Stimulated activated naive B cell treated with anti-CD40 and anti-IgM and Interleukin-4, amounts not matched to agents 10 μg/mL and 1 μg/mL and 100 μg/mL, for 72 hours (primary cell): ENCODE measurements around the gene KRTAP12-1.
"Not testable (repeated sequence)": the region's sequence is repeated elsewhere in the genome, so short reads cannot be mapped to it uniquely, and the experiment has no call there.

Experiments used
- ATAC-seq, 2 donors: fragments of 150-1000 bp; cut with Tn5 transposase; replicated peaks; 2 replicates each; pipeline ENCODE4 v1.10.0; 2021; ENCODE audit warnings: moderate library complexity in 1 of 2
- DNase-seq: peaks from one replicate; pipeline ENCODE4 v3.0.0; 2021
- H3K27ac Mint-ChIP-seq: one replicate; pipeline ENCODE4 v1.8.0; 2022; ENCODE audit warnings: mild to moderate bottlenecking, mixed read lengths
- H3K27me3 Mint-ChIP-seq, 2 donors: one replicate each; pipeline ENCODE4 v1.8.0; 2022; ENCODE audit warnings: mixed read lengths in 2 of 2
- H3K36me3 Mint-ChIP-seq, 2 donors: one replicate each; pipeline ENCODE4 v1.8.0; 2022; ENCODE audit warnings: mixed read lengths in 2 of 2, mild to moderate bottlenecking in 1 of 2
- H3K4me1 Mint-ChIP-seq, 2 donors: one replicate each; pipeline ENCODE4 v1.8.0; 2022; ENCODE audit warnings: mixed read lengths in 2 of 2, mild to moderate bottlenecking in 1 of 2
- H3K4me3 Mint-ChIP-seq, 2 donors: one replicate each; pipeline ENCODE4 v1.8.0; 2022; ENCODE audit warnings: mild to moderate bottlenecking in 2 of 2, mixed read lengths in 2 of 2, moderate library complexity in 1 of 2
- H3K9me3 Mint-ChIP-seq, 2 donors: one replicate each; pipeline ENCODE4 v1.8.0; 2022; ENCODE audit warnings: mixed read lengths in 2 of 2, mild to moderate bottlenecking in 1 of 2

Gene KRTAP12-1

DNA sequence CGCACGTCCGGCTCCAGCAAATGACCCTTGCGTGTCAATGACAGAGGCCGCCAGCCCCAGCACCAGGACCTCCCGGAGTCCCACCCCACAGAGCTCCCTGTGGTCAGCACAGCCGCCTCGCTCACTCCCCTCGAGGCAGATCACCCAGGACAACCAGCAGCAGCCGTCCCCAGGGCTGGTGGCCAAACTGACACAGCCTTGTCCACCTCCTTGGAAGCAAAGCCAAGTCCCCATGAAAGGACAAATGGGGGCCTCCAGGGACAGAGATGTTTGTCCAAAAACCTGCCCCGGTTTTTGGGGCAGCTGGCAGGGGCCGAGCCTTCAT, 42.7 kb downstream of the KRTAP12-1 start:
- H3K9me3 Mint-ChIP-seq = peaks cover 17 to 22% of the 10 kb centered on the region in 2 donors
- H3K4me1 Mint-ChIP-seq = no peaks in the 10 kb centered on the region
- DNase-seq = no peak
- no peak overlapping the region for H3K27ac Mint-ChIP-seq
- peaks cover 0 to 13% of the 10 kb centered on the region in 2 donors for H3K36me3 Mint-ChIP-seq
- peaks cover 48 to 50% of the 10 kb centered on the region in 2 donors for H3K27me3 Mint-ChIP-seq
- no peak overlapping the region for H3K4me3 Mint-ChIP-seq
- ATAC-seq = no peak

GRCh38 chr21:44638506-44639330, 43.2 kb downstream of the KRTAP12-1 start:
- not testable (repeated sequence) for H3K27ac Mint-ChIP-seq, H3K36me3 Mint-ChIP-seq, H3K4me3 Mint-ChIP-seq, DNase-seq, ATAC-seq, H3K4me1 Mint-ChIP-seq
- peaks cover 12 to 18% of the 10 kb centered on the region in 2 donors for H3K9me3 Mint-ChIP-seq
- H3K27me3 Mint-ChIP-seq = peaks cover 48 to 50% of the 10 kb centered on the region in 2 donors

DNA sequence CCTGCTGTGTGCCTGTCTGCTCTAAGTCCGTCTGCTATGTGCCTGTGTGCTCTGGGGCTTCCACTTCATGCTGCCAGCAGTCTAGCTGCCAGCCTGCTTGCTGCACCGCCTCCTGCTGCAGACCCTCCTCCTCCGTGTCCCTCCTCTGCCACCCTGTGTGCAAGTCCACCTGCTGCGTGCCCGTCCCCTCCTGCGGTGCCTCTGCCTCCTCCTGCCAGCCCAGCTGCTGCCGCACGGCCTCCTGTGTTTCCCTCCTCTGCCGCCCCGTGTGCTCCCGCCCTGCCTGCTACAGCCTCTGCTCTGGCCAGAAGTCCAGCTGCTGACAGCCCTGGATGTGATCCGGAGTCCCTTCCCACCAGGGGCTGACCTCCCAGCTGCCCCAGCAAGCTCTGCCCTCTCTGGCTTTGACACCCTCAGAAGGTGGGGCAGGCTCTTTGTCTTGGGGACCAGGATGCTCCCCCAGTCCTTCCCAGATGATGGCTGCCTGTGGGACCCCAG, 44.1 kb downstream of the KRTAP12-1 start:
- not testable (repeated sequence) for H3K27ac Mint-ChIP-seq, ATAC-seq, H3K4me3 Mint-ChIP-seq, H3K36me3 Mint-ChIP-seq, DNase-seq, H3K4me1 Mint-ChIP-seq
- peaks cover 48 to 50% of the 10 kb centered on the region in 2 donors for H3K27me3 Mint-ChIP-seq
- H3K9me3 Mint-ChIP-seq = peaks cover 12 to 16% of the 10 kb centered on the region in 2 donors

DNA sequence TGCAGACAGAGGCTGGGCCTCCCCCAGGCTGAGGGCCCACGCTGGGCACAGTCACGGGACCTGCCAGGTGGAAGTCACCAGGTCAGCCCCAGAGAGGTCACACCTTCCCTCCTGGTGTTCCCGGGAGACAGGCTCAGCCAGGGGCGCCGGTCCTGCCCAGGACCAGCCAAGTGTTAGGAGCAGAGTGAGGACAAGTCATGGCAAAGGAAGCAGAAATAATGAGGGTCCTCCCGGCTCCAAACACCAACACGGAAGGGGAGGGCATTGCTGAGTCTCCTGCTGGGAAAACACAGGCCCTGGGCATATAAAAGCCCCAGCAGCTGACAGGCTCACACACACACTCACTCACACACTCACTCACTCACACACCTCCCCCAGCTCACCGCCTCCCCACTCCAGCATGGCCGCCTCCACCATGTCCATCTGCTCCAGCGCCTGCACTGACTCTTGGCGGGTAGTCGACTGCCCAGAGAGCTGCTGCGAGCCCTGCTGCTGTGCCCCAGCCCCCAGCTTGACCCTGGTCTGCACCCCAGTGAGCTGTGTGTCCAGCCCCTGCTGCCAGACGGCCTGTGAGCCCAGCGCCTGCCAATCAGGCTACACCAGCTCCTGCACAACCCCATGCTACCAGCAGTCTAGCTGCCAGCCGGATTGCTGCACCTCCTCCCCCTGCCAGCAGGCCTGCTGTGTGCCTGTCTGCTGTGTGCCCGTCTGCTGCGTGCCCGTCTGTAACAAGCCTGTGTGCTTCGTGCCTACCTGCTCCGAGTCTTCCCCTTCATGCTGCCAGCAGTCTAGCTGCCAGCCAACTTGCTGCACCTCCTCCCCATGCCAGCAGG, 44.7 kb downstream of the KRTAP12-1 start, which contains the start of gene KRTAP10-10:
Gene KRTAP10-10 (plus strand): TSS at position 339 of the 833 bp plus-strand sequence. CDS start 62 bp downstream, at position 401.
- H3K27ac Mint-ChIP-seq = no peak within 1 kb of the TSS
- ATAC-seq (no peak), DNase-seq (no peak)
- peaks cover 16 to 19% of the 10 kb centered on the region in 2 donors for H3K9me3 Mint-ChIP-seq
- H3K4me1 Mint-ChIP-seq = no peaks in the 10 kb centered on the region
- peaks cover 48 to 50% of the 10 kb centered on the region in 2 donors for H3K27me3 Mint-ChIP-seq
- H3K4me3 Mint-ChIP-seq = no peak within 1 kb of the TSS
- peaks cover 0 to 10% of the 10 kb centered on the region in 2 donors for H3K36me3 Mint-ChIP-seq

GRCh38 chr21:44636209-44637017, 45.5 kb downstream of the KRTAP12-1 start:
- DNase-seq = no peak
- H3K4me1 Mint-ChIP-seq = no peaks in the 10 kb centered on the region
- peaks cover 2 to 13% of the 10 kb centered on the region in 2 donors for H3K36me3 Mint-ChIP-seq
- peaks cover 48 to 50% of the 10 kb centered on the region in 2 donors for H3K27me3 Mint-ChIP-seq
- H3K27ac Mint-ChIP-seq = no peak overlapping the region
- ATAC-seq = no peak
- peaks cover 21 to 22% of the 10 kb centered on the region in 2 donors for H3K9me3 Mint-ChIP-seq
- no peak overlapping the region for H3K4me3 Mint-ChIP-seq

DNA sequence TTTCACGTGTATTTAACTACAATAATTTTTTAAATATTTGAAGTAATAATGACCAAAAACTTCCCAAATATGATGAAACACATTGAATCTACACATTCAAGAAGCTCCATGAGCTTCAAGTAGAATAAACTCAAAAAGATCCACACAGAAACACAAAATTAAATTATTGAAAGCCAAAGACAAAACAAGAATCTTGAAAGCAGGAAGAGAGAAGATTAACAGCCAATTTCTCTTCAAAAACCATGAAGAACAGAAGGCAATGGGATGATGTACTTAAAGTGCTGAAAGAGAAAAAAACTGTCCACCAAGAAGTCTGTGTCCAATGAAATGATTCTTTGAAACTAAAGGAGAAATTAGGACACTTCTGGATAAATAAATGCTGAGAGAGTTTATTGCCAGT, 49.9 kb downstream of the KRTAP12-1 start:
- no peak for ATAC-seq
- DNase-seq = no peak
- peaks cover 2 to 15% of the 10 kb centered on the region in 2 donors for H3K36me3 Mint-ChIP-seq
- H3K9me3 Mint-ChIP-seq = peaks cover 24 to 25% of the 10 kb centered on the region in 2 donors
- H3K4me3 Mint-ChIP-seq = no peak overlapping the region
- H3K27ac Mint-ChIP-seq = no peak overlapping the region
- peaks cover 6 to 11% of the 10 kb centered on the region in 2 donors for H3K4me1 Mint-ChIP-seq
- H3K27me3 Mint-ChIP-seq = peaks cover 22 to 28% of the 10 kb centered on the region in 2 donors
